HEK293 (cell line): Measurements from ENCODE around the gene NTRK3.

Source experiments
- CTCF ChIP-seq: fragments of 450-650 bp; formaldehyde crosslinking; IDR thresholded peaks from 2 replicates; pipeline ENCODE4 v1.5.1; 2016; ENCODE audit warnings: missing biosample characterization, missing genetic modification characterization
- MEIS1 ChIP-seq: sonication (generic); formaldehyde crosslinking; IDR thresholded peaks from 2 replicates; pipeline ENCODE4 v1.8.1; 2022; ENCODE audit warnings: missing genetic modification reagents, mild to moderate bottlenecking, borderline replicate concordance
- REST ChIP-seq: fragments of 450-650 bp; formaldehyde crosslinking; IDR thresholded peaks from 2 replicates; pipeline ENCODE4 v1.5.1; 2016; ENCODE audit warnings: missing biosample characterization, missing genetic modification characterization
- ZBTB10 ChIP-seq: fragments of 450-650 bp; formaldehyde crosslinking; IDR thresholded peaks from 2 replicates; pipeline ENCODE4 v1.5.1; 2016; ENCODE audit warnings: missing biosample characterization, missing genetic modification characterization
- ZNF2 ChIP-seq: fragments of 450-650 bp; formaldehyde crosslinking; IDR thresholded peaks from 2 replicates; pipeline ENCODE4 v1.5.1; 2016; ENCODE audit warnings: missing biosample characterization, missing genetic modification characterization
- ZNF791 ChIP-seq: fragments of 450-650 bp; formaldehyde crosslinking; IDR thresholded peaks from 2 replicates; pipeline ENCODE4 v1.5.1; 2016; ENCODE audit warnings: missing biosample characterization, missing genetic modification characterization

- TF ChIP-seq ZBTB10 (tag by site-specific recombination) (no peak), ZNF791 (tag by site-specific recombination) (no peak), CTCF (tag by site-specific recombination) (no peak), REST (tag by site-specific recombination) (no peak), MEIS1 (CRISPR knock-in tag) (no peak), ZNF2 (tag by site-specific recombination) (no peak)
These were observed 152.2 kb downstream of the NTRK3 start for GRCh38 chr15:88104357-88104756.
